ENCODE data around the gene PSMD9.

DNA sequence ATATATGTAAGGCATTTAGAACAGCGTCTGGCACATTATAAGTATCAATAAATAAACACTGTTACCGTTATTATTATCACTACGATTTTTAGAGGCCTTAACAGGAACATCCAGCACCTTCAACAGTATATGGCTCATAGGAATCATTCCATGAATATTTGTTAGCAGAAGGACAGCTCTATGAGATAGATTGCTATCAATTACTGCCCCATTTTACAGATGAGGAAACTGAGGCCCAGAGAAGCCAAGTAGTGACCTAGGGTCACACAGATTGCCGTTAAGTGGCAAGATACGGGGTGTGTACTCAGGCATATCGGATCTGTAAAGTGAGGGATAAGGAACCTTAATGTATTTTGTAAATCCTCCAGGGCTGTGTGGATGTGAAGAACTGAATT lies 510 bp upstream of the PSMD9 start:
- TF ChIP-seq EZH2 (IDR thresholded peaks at IDR 0.05; ENCODE audit: borderline replicate concordance, low read depth, low read length, poor library complexity, severe bottlenecking): no peak
- TF ChIP-seq, protein P1, sequence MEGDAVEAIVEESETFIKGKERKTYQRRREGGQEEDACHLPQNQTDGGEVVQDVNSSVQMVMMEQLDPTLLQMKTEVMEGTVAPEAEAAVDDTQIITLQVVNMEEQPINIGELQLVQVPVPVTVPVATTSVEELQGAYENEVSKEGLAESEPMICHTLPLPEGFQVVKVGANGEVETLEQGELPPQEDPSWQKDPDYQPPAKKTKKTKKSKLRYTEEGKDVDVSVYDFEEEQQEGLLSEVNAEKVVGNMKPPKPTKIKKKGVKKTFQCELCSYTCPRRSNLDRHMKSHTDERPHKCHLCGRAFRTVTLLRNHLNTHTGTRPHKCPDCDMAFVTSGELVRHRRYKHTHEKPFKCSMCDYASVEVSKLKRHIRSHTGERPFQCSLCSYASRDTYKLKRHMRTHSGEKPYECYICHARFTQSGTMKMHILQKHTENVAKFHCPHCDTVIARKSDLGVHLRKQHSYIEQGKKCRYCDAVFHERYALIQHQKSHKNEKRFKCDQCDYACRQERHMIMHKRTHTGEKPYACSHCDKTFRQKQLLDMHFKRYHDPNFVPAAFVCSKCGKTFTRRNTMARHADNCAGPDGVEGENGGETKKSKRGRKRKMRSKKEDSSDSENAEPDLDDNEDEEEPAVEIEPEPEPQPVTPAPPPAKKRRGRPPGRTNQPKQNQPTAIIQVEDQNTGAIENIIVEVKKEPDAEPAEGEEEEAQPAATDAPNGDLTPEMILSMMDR (conservative IDR thresholded peaks at IDR 0.05; ENCODE audit: low read depth, low read length): no peak; the same call in 1 of the 2 replicates
